ENCODE data around the gene PLA2G7. TPM values are rescaled to one million over a fixed set of nuclear protein-coding genes. Genes with fewer than 3 reads are reported as not detected.
A peak's percentile ranks its signal among the peaks of the same experiment; 100 is the strongest.
"Not testable (repeated sequence)": the region's sequence is repeated elsewhere in the genome, so short reads cannot be mapped to it uniquely, and the experiment has no call there.

Gene PLA2G7
- total and polyA plus RNA-seq, 5 donors, result 0.16 to 0.71 (median 0.34) TPM

GRCh38 chr6:46746696-46747095 is 11.5 kb upstream of the PLA2G7 start, which contains the start of gene ANKRD66:
TSS of gene ANKRD66 (plus strand) at chr6:46746933. CDS start at chr6:46751949, 5,016 bp downstream.
- Histone ChIP-seq H3K27ac (ENCODE audit: low read length) (no peak within 1 kb of the TSS), H3K9me3 (ENCODE audit: control insufficient read depth, low read length) (no peaks in the 10 kb centered on the region), H3K4me3 (ENCODE audit: low read length) (no peak within 1 kb of the TSS), H3K4me1 (ENCODE audit: control insufficient read depth, insufficient read depth, low read length) (no peaks in the 10 kb centered on the region), H3K27me3 (ENCODE audit: control insufficient read depth, insufficient read depth) (no peaks in the 10 kb centered on the region)
- intact Hi-C loops (cut with DNase I), result no loop called here
- ATAC-seq (peak; percentile 51 to 75), DNase-seq (no peak)
- WGBS, result 29% methylated on average over 1 of the region's 1 CpG

DNA sequence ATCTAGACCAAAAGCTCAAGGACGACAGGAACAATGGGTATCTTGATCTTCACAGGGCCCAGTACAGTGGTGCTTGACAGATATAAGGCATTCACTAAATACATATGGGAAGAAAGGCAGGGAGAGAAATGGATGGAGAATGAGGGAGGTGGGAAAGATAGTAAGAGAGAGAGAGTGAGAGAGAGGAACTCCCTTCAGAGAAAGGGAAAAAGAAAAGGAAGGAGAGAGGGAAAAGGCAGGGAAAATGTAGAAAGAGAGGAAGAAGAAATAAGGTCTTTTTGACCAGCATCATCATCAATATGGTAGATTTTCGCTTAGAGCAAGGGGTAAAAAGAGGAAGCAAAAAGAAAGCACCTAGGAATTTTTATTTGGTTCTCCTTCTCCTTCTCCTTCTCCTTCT is 10.8 kb upstream of the PLA2G7 start:
- DNase-seq (no peak), ATAC-seq (no peak)
- Histone ChIP-seq H3K4me1 (ENCODE audit: control insufficient read depth, insufficient read depth, low read length) (no peaks in the 10 kb centered on the region), H3K4me3 (ENCODE audit: low read length) (no peak overlapping the region), H3K27me3 (ENCODE audit: control insufficient read depth, insufficient read depth) (no peaks in the 10 kb centered on the region), H3K9me3 (ENCODE audit: control insufficient read depth, low read length) (no peaks in the 10 kb centered on the region), H3K27ac (ENCODE audit: low read length) (no peak overlapping the region)
- 66% methylated on average over 2 of the region's 2 CpGs for WGBS
- intact Hi-C loops (cut with DNase I), result no loop called here

- H3K4me3 ChIP-seq (ENCODE audit: low read length); H3K4me1 ChIP-seq (ENCODE audit: control insufficient read depth, insufficient read depth, low read length); H3K27ac ChIP-seq (ENCODE audit: low read length); ATAC-seq; H3K27me3 ChIP-seq (ENCODE audit: control insufficient read depth, insufficient read depth); DNase-seq; H3K9me3 ChIP-seq (ENCODE audit: control insufficient read depth, low read length); intact Hi-C loops (cut with DNase I): not testable (repeated sequence)
- WGBS, result 82% methylated on average over 3 of the region's 3 CpGs
Observed at GRCh38 chr6:46744159-46744725, 9.1 kb upstream of the PLA2G7 start.

DNA sequence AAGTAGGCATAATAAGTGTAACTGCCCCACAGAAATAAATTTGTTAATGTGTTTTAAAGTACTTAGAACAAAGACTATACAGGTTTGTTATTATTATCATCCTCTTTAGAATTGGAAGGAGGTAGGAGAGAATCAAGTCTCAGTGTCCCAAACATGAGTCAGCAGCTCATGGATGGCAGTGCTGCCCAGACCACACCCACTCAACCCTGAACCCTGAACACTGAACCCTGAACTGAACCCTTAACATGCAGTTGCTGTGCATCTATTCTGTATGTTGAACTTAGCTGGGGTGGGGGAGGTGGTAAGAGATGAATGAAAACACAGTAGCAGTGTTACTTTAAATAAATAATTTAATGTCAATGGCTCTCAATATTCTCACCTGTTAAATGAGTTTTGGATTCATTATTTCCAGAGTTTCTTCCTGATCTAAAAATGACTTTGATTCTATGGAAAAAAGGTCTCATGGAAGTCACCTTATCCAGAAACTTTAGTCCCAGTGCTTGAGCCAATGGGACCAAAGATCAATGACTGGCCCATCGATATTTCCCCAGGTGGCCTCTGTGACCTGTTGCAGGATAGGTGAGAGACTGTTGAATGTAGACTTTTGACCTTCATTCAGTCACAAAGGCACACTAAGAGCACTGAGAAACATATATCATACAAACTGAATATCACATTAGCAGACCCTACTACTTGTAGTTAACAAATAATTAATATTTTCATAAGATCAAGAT is 8.4 kb upstream of the PLA2G7 start:
- H3K4me1 ChIP-seq (ENCODE audit: control insufficient read depth, insufficient read depth, low read length), result no peaks in the 10 kb centered on the region
- H3K4me3 ChIP-seq (ENCODE audit: low read length), result no peak overlapping the region
- DNase-seq, result no peak
- ATAC-seq, result no peak
- H3K27ac ChIP-seq (ENCODE audit: low read length), result no peak overlapping the region
- H3K27me3 ChIP-seq (ENCODE audit: control insufficient read depth, insufficient read depth), result no peaks in the 10 kb centered on the region
- H3K9me3 ChIP-seq (ENCODE audit: control insufficient read depth, low read length), result no peaks in the 10 kb centered on the region
- intact Hi-C loops (cut with DNase I), result no loop called here
- WGBS, result 85% methylated on average over 1 of the region's 1 CpG

DNA sequence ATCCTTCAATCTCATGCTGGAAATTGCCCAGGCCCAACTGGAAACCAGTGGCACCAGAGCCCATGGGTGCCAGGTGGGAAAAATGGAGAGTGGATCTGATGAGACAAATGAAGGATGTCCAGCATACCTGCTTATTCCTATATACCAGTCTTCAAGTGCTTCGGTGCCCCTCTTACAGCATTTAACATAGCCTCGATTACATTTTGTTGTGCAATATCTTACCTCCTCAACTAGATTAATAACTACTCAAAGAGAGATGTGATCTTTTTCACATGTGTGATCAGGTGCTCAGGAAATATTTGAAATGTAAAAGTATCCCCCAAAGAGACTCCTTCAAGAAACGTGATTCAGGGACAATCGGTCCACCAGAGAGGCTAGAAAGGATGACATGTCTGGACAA is 6.7 kb upstream of the PLA2G7 start:
- Histone ChIP-seq H3K4me1 (ENCODE audit: control insufficient read depth, insufficient read depth, low read length) (no peaks in the 10 kb centered on the region), H3K27ac (ENCODE audit: low read length) (no peak overlapping the region), H3K4me3 (ENCODE audit: low read length) (no peak overlapping the region), H3K9me3 (ENCODE audit: control insufficient read depth, low read length) (no peaks in the 10 kb centered on the region), H3K27me3 (ENCODE audit: control insufficient read depth, insufficient read depth) (no peaks in the 10 kb centered on the region)
- no peak for DNase-seq
- 93% methylated on average over 4 of the region's 4 CpGs for WGBS
- intact Hi-C loops (cut with DNase I), result no loop called here
- ATAC-seq, result no peak

DNA sequence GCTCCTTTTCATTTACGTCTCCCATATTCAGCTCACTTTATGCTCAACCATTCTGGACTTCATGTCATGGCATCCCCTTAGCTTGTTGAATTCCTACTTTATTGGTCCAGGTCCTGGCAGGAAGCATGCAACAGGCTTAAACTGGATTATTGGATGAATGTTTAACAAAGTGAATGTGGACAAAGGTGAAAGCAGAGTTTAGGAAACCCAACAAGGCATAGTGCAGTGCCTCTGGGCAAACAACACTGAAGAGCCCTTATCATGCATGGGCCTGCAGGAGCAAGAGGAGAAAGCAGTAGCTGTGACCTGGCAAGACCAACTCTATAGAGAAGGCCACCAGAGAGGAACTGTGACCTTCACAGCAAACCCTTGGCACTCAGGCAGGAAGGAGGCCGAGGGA is 6.3 kb upstream of the PLA2G7 start:
- 93% methylated on average over 2 of the region's 2 CpGs for WGBS
- no peak overlapping the region for H3K27ac ChIP-seq (ENCODE audit: low read length)
- no peak overlapping the region for H3K4me3 ChIP-seq (ENCODE audit: low read length)
- DNase-seq, result no peak
- intact Hi-C loops (cut with DNase I), result no loop called here
- ATAC-seq, result no peak
- no peaks in the 10 kb centered on the region for H3K27me3 ChIP-seq (ENCODE audit: control insufficient read depth, insufficient read depth)
- no peaks in the 10 kb centered on the region for H3K9me3 ChIP-seq (ENCODE audit: control insufficient read depth, low read length)
- no peaks in the 10 kb centered on the region for H3K4me1 ChIP-seq (ENCODE audit: control insufficient read depth, insufficient read depth, low read length)

DNA sequence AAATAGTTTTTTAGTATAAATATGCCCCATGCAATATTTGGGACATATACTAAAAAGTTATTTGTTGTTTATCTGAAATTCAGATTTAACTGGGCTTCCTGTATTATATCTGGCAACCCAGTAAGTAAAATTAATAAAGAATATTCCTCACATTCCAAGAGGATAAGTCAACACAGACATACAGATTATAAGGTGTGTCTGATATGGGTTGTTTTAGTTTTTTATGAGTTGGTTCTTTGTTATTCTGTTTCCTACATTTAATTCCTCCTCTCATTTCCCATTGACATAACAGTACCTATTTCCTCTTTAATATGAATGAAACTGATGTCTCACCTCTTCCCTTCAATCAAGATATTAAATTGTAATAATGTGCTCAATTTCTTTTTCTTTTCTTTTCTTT is 1.7 kb upstream of the PLA2G7 start:
- H3K4me3 ChIP-seq (ENCODE audit: low read length), result no peak overlapping the region
- intact Hi-C loops (cut with DNase I), result no loop called here
- H3K4me1 ChIP-seq (ENCODE audit: control insufficient read depth, insufficient read depth, low read length), result no peaks in the 10 kb centered on the region
- H3K9me3 ChIP-seq (ENCODE audit: control insufficient read depth, low read length), result no peaks in the 10 kb centered on the region
- H3K27ac ChIP-seq (ENCODE audit: low read length), result no peak overlapping the region
- no peaks in the 10 kb centered on the region for H3K27me3 ChIP-seq (ENCODE audit: control insufficient read depth, insufficient read depth)
- no peak for ATAC-seq
- DNase-seq, result no peak

DNA sequence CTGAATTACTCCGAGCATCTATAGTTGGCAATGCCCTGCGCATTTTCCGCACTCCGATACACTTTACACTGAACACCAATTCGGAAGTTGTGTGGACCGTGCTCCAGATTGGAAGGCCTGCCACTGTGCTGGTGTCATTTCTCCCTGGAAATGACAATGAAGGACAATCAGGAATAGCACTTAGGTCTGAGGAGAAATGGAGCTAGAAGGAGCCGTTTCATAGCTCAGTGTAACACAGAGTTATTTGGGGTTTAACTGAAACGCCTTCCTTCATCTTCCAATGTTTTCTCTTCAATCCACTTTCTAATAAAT is 501 bp upstream of the PLA2G7 start:
- H3K27ac ChIP-seq (ENCODE audit: low read length), result no peak overlapping the region
- intact Hi-C loops (cut with DNase I), result no loop called here
- peak in 1 of 2 donors; percentile 30 for ATAC-seq
- WGBS, result 27% methylated on average over 8 of the region's 8 CpGs
- H3K27me3 ChIP-seq (ENCODE audit: control insufficient read depth, insufficient read depth), result no peaks in the 10 kb centered on the region
- H3K4me1 ChIP-seq (ENCODE audit: control insufficient read depth, insufficient read depth, low read length), result no peaks in the 10 kb centered on the region
- peak overlapping the region; percentile 55 for H3K4me3 ChIP-seq (ENCODE audit: low read length)
- no peaks in the 10 kb centered on the region for H3K9me3 ChIP-seq (ENCODE audit: control insufficient read depth, low read length)
- no peak for DNase-seq

GRCh38 chr6:46733341-46733801 is 1.8 kb downstream of the PLA2G7 start:
- Histone ChIP-seq H3K27ac (ENCODE audit: low read length) (no peak overlapping the region), H3K27me3 (ENCODE audit: control insufficient read depth, insufficient read depth) (no peaks in the 10 kb centered on the region), H3K4me1 (ENCODE audit: control insufficient read depth, insufficient read depth, low read length) (no peaks in the 10 kb centered on the region), H3K9me3 (ENCODE audit: control insufficient read depth, low read length) (no peaks in the 10 kb centered on the region), H3K4me3 (ENCODE audit: low read length) (no peak overlapping the region)
- DNase-seq (no peak), ATAC-seq (no peak)
- intact Hi-C loops (cut with DNase I), result no loop called here
- 90% methylated on average over 2 of the region's 2 CpGs for WGBS

- WGBS, result 44% methylated on average over 4 of the region's 4 CpGs
- Histone ChIP-seq H3K27ac (ENCODE audit: low read length) (no peak overlapping the region), H3K4me3 (ENCODE audit: low read length) (no peak overlapping the region), H3K4me1 (ENCODE audit: control insufficient read depth, insufficient read depth, low read length) (no peaks in the 10 kb centered on the region), H3K27me3 (ENCODE audit: control insufficient read depth, insufficient read depth) (no peaks in the 10 kb centered on the region), H3K9me3 (ENCODE audit: control insufficient read depth, low read length) (no peaks in the 10 kb centered on the region)
- no peak for ATAC-seq
- intact Hi-C loops (cut with DNase I), result no loop called here
- DNase-seq, result no peak
Observed at GRCh38 chr6:46730921-46731461, 4.2 kb downstream of the PLA2G7 start.

DNA sequence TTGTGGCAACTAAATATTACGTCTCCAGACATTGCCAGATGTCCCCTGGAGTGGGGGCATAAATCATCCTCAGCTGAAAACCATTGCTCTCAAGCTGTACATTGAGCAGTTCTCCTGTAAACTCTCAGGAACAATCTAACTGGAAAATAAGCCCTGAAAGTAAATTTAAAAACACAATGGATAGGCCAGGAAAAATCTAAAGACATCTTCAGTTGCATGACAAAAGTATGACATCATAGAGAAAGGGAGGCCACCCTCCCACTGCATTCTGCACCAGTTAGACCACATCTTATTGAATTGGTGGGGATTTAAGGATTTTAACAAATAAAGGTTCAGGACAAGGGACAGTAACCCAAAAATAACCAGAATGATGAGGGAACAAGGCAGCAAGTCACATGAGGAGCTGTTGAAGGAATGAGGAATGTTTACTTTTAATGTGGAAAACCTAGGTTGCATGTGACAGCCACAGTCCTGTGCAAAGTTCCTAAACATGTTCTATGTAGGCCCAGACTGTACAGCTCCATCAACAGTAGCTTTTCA is 5.3 kb downstream of the PLA2G7 start:
- H3K4me1 ChIP-seq (ENCODE audit: control insufficient read depth, insufficient read depth, low read length), result no peaks in the 10 kb centered on the region
- H3K27me3 ChIP-seq (ENCODE audit: control insufficient read depth, insufficient read depth), result no peaks in the 10 kb centered on the region
- 89% methylated on average over 1 of the region's 1 CpG for WGBS
- DNase-seq (no peak), ATAC-seq (no peak)
- H3K4me3 ChIP-seq (ENCODE audit: low read length), result no peak overlapping the region
- H3K9me3 ChIP-seq (ENCODE audit: control insufficient read depth, low read length), result no peaks in the 10 kb centered on the region
- H3K27ac ChIP-seq (ENCODE audit: low read length), result no peak overlapping the region
- intact Hi-C loops (cut with DNase I), result no loop called here

All from right cardiac atrium (tissue), 5 donors.